IMR-90 (cell line): ENCODE measurements around the gene VMO1.

Source experiments
- BHLHE40 ChIP-seq: fragments of 150-350 bp; IDR thresholded peaks from 2 replicates; pipeline ENCODE4 v1.6.1; 2016; ENCODE audit warnings: mild to moderate bottlenecking, low read depth, low read length
- FOS ChIP-seq: fragments of 150-350 bp; IDR thresholded peaks from 2 replicates; pipeline ENCODE4 v1.6.1; 2016; ENCODE audit warnings: low read depth, low read length
- MAFK ChIP-seq: IDR thresholded peaks from 2 replicates; pipeline ENCODE4 v1.6.1; 2012; ENCODE audit warnings: low read depth, low read length, improper control_type of control experiment
- MAZ ChIP-seq: IDR thresholded peaks from 2 replicates; pipeline ENCODE4 v1.6.1; 2012; ENCODE audit warnings: low read depth, mild to moderate bottlenecking, low read length, improper control_type of control experiment, moderate library complexity, borderline replicate concordance
- MXI1 ChIP-seq: IDR thresholded peaks from 2 replicates; pipeline ENCODE4 v1.6.1; 2012; ENCODE audit warnings: low read depth, mild to moderate bottlenecking, low read length, moderate library complexity, borderline replicate concordance
- POLR2A ChIP-seq: IDR thresholded peaks from 2 replicates; pipeline ENCODE4 v1.6.1; 2012; ENCODE audit warnings: mild to moderate bottlenecking, low read depth, low read length
- RAD21 ChIP-seq: IDR thresholded peaks from 2 replicates; pipeline ENCODE4 v1.6.1; 2012; ENCODE audit warnings: low read length, improper control_type of control experiment
- RCOR1 ChIP-seq: IDR thresholded peaks from 2 replicates; pipeline ENCODE4 v1.6.1; 2012; ENCODE audit warnings: mild to moderate bottlenecking, low read length, improper control_type of control experiment; ENCODE audit not compliant: insufficient replicate concordance
- SMC3 ChIP-seq: fragments of 150-350 bp; IDR thresholded peaks from 2 replicates; pipeline ENCODE4 v1.6.1; 2016; ENCODE audit warnings: low read depth, mild to moderate bottlenecking, antibody characterized with exemption, low read length, moderate library complexity
- TF ChIP-seq, protein P1 (sequence below): conservative IDR thresholded peaks from 2 replicates; pipeline ENCODE4 v1.5.1; 2012; ENCODE audit warnings: mild to moderate bottlenecking, low read depth, low read length, improper control_type of control experiment
- TF ChIP-seq, protein P2 (sequence below): fragments of 150-350 bp; IDR thresholded peaks from 2 replicates; pipeline ENCODE4 v1.6.1; 2017; ENCODE audit warnings: mild to moderate bottlenecking, antibody characterized with exemption, low read length, low read depth

DNA sequence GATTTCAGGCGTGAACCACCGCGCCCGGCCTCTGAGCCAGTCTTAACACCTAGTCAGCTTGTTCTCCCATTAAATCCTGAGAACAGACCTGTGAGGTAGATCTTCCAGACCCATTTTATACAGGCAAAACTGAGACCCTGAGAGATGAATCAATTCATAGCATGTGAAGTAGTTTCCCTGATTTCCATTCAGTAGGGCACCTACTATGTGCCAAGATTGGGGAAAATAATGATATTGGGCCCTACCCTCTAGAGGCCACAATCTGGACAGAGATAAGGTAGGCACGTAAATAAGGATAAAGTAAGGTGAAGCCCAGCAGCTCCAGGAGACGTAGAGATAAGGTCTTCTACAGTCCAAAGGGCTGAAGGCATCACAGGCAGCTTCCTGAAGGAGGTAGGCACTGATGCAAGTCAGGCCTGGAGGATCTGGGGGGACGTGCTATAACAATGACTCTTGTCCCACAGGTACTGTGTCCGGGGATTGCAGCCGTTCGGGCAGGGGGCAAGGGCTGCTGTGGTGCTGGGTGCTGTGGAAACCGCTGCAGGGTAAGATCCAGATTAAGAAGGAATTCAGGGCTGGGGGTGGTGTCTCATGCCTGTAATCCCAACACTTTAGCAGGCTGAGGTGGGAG, 5.7 kb downstream of the VMO1 start:
- TF ChIP-seq, protein P1, sequence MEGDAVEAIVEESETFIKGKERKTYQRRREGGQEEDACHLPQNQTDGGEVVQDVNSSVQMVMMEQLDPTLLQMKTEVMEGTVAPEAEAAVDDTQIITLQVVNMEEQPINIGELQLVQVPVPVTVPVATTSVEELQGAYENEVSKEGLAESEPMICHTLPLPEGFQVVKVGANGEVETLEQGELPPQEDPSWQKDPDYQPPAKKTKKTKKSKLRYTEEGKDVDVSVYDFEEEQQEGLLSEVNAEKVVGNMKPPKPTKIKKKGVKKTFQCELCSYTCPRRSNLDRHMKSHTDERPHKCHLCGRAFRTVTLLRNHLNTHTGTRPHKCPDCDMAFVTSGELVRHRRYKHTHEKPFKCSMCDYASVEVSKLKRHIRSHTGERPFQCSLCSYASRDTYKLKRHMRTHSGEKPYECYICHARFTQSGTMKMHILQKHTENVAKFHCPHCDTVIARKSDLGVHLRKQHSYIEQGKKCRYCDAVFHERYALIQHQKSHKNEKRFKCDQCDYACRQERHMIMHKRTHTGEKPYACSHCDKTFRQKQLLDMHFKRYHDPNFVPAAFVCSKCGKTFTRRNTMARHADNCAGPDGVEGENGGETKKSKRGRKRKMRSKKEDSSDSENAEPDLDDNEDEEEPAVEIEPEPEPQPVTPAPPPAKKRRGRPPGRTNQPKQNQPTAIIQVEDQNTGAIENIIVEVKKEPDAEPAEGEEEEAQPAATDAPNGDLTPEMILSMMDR = no peak
- no peak for TF ChIP-seq MXI1
- TF ChIP-seq SMC3 = no peak
- TF ChIP-seq, protein P2, sequence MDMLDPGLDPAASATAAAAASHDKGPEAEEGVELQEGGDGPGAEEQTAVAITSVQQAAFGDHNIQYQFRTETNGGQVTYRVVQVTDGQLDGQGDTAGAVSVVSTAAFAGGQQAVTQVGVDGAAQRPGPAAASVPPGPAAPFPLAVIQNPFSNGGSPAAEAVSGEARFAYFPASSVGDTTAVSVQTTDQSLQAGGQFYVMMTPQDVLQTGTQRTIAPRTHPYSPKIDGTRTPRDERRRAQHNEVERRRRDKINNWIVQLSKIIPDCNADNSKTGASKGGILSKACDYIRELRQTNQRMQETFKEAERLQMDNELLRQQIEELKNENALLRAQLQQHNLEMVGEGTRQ = no peak
- no peak for TF ChIP-seq POLR2A
- TF ChIP-seq MAFK = no peak
- TF ChIP-seq MAZ = no peak
- TF ChIP-seq BHLHE40 = no peak
- no peak for TF ChIP-seq FOS
- no peak for TF ChIP-seq RCOR1
- TF ChIP-seq RAD21 = no peak
